GM18873 (cell line): ENCODE data around the gene DTD1.

Experiments
- ATAC-seq: cut with Tn5 transposase; IDR thresholded peaks from one replicate; pipeline ENCODE4 v1.9.1; 2021; ENCODE audit warnings: mild to moderate bottlenecking, moderate library complexity, moderate number of reproducible peaks; ENCODE audit not compliant: unreplicated experiment, low FRiP score

The DTD1 gene

GRCh38 chr20:18614244-18614643 is 26.4 kb downstream of the DTD1 start:
- no peak for ATAC-seq

- ATAC-seq: no peak
These were observed 27.3 kb downstream of the DTD1 start for GRCh38 chr20:18615020-18615650.

GRCh38 chr20:18621004-18621403 is 33.1 kb downstream of the DTD1 start:
- no peak for ATAC-seq

GRCh38 chr20:18623156-18623910 is 35.5 kb downstream of the DTD1 start:
- ATAC-seq: no peak

- no peak for ATAC-seq
These were observed 37.1 kb downstream of the DTD1 start for GRCh38 chr20:18624948-18625347.

- ATAC-seq: no peak
These were observed 38.2 kb downstream of the DTD1 start for GRCh38 chr20:18625907-18626655.

- no peak for ATAC-seq
These were observed 40.6 kb downstream of the DTD1 start for GRCh38 chr20:18628330-18628920.

GRCh38 chr20:18632196-18632789 is 44.4 kb downstream of the DTD1 start:
- no peak for ATAC-seq

- no peak for ATAC-seq
These were observed 45.6 kb downstream of the DTD1 start for GRCh38 chr20:18633411-18633810.

GRCh38 chr20:18634501-18634900 is 46.6 kb downstream of the DTD1 start:
- ATAC-seq: no peak

GRCh38 chr20:18635380-18635779 is 47.5 kb downstream of the DTD1 start:
- no peak for ATAC-seq

GRCh38 chr20:18637224-18637623 is 49.4 kb downstream of the DTD1 start:
- no peak for ATAC-seq

- ATAC-seq: no peak
These were observed 50.9 kb downstream of the DTD1 start for GRCh38 chr20:18638768-18639167.

- ATAC-seq: no peak
These were observed 51.7 kb downstream of the DTD1 start for GRCh38 chr20:18639501-18639979.

GRCh38 chr20:18645196-18645745 is 57.4 kb downstream of the DTD1 start:
- no peak for ATAC-seq

- no peak for ATAC-seq
These were observed 58.0 kb downstream of the DTD1 start for GRCh38 chr20:18645851-18646250.

- ATAC-seq: no peak
These were observed 59.9 kb downstream of the DTD1 start for GRCh38 chr20:18647777-18648176.

- ATAC-seq: no peak
These were observed 62.4 kb downstream of the DTD1 start for GRCh38 chr20:18650224-18650623.

- ATAC-seq: no peak
These were observed 66.0 kb downstream of the DTD1 start for GRCh38 chr20:18653736-18654447.

GRCh38 chr20:18654448-18654773 is 66.6 kb downstream of the DTD1 start:
- no peak for ATAC-seq
